ENCODE measurements around the gene FRMD4B. TPM values are rescaled to one million over a fixed set of nuclear protein-coding genes. Genes with fewer than 3 reads are reported as not detected.
"Not testable (repeated sequence)": the region's sequence is repeated elsewhere in the genome, so short reads cannot be mapped to it uniquely, and the experiment has no call there.

FRMD4B gene
- total RNA-seq, 1 donor from 2014 or later = 37.4 TPM

GRCh38 chr3:69235882-69236281 is 150.0 kb downstream of the FRMD4B start:
- H3K36me3 Mint-ChIP-seq = peaks cover 5% of the 10 kb centered on the region
- H3K27me3 Mint-ChIP-seq = no peaks in the 10 kb centered on the region
- no peak for TF ChIP-seq CTCF (conservative IDR thresholded peaks at IDR 0.05)
- no peak for DNase-seq (ENCODE audit: extremely low spot score, unreplicated experiment)
- peak overlapping the region; percentile 81 for H3K4me3 Mint-ChIP-seq
- H3K27ac Mint-ChIP-seq = peak overlapping the region; percentile 39
- H3K4me1 Mint-ChIP-seq (ENCODE audit: unreplicated experiment) = peaks cover 39% of the 10 kb centered on the region
- H3K9me3 Mint-ChIP-seq = no peaks in the 10 kb centered on the region

- H3K4me1 Mint-ChIP-seq (ENCODE audit: unreplicated experiment) = peaks cover 34% of the 10 kb centered on the region
- not testable (repeated sequence) for H3K9me3 Mint-ChIP-seq; H3K27ac Mint-ChIP-seq; H3K4me3 Mint-ChIP-seq; H3K36me3 Mint-ChIP-seq; DNase-seq (ENCODE audit: extremely low spot score, unreplicated experiment); H3K27me3 Mint-ChIP-seq
Measured at GRCh38 chr3:69235227-69235626, 150.7 kb downstream of the FRMD4B start.

DNA sequence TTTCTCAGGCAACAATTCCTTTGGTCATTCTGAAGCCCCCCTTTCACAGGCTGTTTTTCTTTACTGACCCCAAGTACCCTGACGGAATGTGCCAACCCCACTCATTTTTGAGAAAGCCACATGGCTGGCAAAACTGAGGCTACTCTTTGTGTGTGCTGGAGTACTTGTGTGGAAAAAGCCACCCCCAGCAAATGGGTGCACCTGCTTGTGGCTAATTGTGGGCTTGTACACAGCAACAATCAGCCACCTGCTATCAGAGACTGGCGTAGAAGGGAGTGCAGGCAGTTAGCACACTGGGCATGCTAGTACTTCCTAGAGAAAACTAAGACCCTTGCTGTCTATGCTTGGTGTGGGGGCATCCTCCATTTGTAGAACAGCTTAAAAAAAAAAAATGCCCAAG is 153.4 kb downstream of the FRMD4B start:
- no peak for TF ChIP-seq CTCF (conservative IDR thresholded peaks at IDR 0.05)
- Mint-ChIP-seq H3K27ac (peak overlapping the region; percentile 68), H3K27me3 (no peaks in the 10 kb centered on the region), H3K4me3 (peak overlapping the region; percentile 31), H3K36me3 (peaks cover 15% of the 10 kb centered on the region), H3K4me1 (ENCODE audit: unreplicated experiment) (peaks cover 39% of the 10 kb centered on the region), H3K9me3 (no peaks in the 10 kb centered on the region)
- DNase-seq (ENCODE audit: extremely low spot score, unreplicated experiment) = no peak

DNA sequence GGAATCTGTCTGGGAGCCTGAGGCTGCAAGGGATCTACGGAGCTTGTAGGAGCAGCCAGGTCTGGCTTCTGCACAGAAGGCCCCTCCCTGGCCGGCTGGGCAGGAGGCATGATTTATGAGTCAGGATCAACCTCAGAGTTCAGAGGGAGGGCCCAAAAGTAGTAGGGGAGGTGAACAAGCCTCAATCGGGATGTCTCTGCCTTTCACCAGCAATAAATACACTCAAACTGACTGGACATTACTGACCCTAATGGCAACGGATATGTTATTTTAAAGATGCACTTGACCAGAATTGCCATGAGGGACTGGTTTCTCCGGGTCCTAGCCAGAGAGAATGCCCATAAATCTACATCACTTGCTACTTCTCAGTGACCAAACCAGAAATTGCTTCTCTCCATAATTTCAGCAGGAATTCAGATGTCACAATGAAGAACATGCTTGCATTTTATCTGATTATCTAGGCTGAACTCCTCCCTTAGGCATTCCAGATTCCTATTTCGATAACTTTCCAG is 153.9 kb downstream of the FRMD4B start:
- TF ChIP-seq CTCF (conservative IDR thresholded peaks at IDR 0.05) = no peak
- Mint-ChIP-seq H3K27ac (peak overlapping the region; percentile 68), H3K9me3 (no peaks in the 10 kb centered on the region), H3K4me1 (ENCODE audit: unreplicated experiment) (peaks cover 38% of the 10 kb centered on the region), H3K36me3 (peaks cover 15% of the 10 kb centered on the region), H3K27me3 (no peaks in the 10 kb centered on the region), H3K4me3 (peak overlapping the region; percentile 65)
- DNase-seq (ENCODE audit: extremely low spot score, unreplicated experiment) = peak; percentile 72

DNA sequence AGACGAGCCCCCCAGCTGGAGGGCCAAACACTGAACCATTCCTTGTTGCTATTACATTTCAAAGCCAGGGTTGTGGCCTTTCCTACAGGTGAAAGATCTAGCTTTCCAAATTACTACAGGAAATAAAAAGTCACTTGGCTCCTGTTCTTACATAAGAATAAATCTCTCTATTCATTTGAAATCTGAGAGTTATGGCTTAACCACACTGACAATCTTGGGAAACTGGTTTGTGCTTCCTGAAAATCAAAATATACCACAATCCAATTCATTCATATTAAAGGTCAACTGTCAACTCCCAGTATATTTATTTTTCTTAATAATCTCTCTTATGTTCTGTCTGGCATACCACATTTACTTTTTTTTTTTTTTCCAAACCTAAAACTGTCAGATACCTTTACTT is 159.8 kb downstream of the FRMD4B start:
- H3K4me1 Mint-ChIP-seq (ENCODE audit: unreplicated experiment) = peaks cover 18% of the 10 kb centered on the region
- H3K27me3 Mint-ChIP-seq = no peaks in the 10 kb centered on the region
- peak overlapping the region; percentile 59 for H3K27ac Mint-ChIP-seq
- peaks cover 25% of the 10 kb centered on the region for H3K36me3 Mint-ChIP-seq
- no peak for TF ChIP-seq CTCF (conservative IDR thresholded peaks at IDR 0.05)
- no peak for DNase-seq (ENCODE audit: extremely low spot score, unreplicated experiment)
- H3K9me3 Mint-ChIP-seq = no peaks in the 10 kb centered on the region
- peak overlapping the region; percentile 1 for H3K4me3 Mint-ChIP-seq

DNA sequence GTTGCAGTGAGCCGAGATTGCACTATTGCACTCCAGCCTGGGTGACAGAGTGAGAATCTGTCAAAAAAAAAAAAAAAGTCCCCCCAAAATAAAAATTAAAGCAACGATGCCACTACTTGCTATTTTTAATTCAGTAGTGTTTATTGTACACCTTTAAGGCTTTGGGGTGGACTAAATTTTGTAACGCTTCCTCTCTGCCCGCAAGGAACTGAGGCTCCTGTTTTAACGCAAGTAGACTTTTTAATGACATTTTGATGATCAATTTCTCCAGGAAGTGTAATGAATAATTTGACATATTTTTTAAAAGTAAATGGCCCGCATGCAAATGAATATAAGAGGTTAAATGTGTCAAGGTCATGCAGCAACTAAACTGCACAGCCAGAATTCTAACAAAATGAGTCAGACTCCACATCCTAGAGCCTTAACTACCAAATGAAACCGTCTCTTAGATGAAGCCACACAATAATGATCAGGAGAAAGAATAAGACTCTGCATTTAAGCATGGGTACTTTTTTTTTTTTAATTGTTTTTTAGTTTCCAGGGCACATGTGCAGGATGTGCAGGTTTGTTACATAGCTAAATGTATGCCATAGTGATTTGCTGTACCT is 166.7 kb downstream of the FRMD4B start:
- H3K9me3 Mint-ChIP-seq = no peaks in the 10 kb centered on the region

More for the DNA sequence above, 166.7 kb downstream of the FRMD4B start:
- peaks cover 2% of the 10 kb centered on the region for H3K4me1 Mint-ChIP-seq (ENCODE audit: unreplicated experiment)
- no peaks in the 10 kb centered on the region for H3K27me3 Mint-ChIP-seq
- H3K36me3 Mint-ChIP-seq = peaks cover 34% of the 10 kb centered on the region
- H3K27ac Mint-ChIP-seq = no peak overlapping the region
- TF ChIP-seq CTCF (conservative IDR thresholded peaks at IDR 0.05) = no peak
- no peak for DNase-seq (ENCODE audit: extremely low spot score, unreplicated experiment)
- no peak overlapping the region for H3K4me3 Mint-ChIP-seq

All from type B pancreatic cell (in vitro differentiated cells).